CMK (cell line): ENCODE measurements around the gene RPSA.
"Not testable (repeated sequence)": the region's sequence is repeated elsewhere in the genome, so short reads cannot be mapped to it uniquely, and the experiment has no call there.

Source experiments
- DNase-seq: peaks from one replicate; pipeline ENCODE4 v3.0.0-alpha.2; 2010; ENCODE audit warnings: low read depth

Gene RPSA

DNA sequence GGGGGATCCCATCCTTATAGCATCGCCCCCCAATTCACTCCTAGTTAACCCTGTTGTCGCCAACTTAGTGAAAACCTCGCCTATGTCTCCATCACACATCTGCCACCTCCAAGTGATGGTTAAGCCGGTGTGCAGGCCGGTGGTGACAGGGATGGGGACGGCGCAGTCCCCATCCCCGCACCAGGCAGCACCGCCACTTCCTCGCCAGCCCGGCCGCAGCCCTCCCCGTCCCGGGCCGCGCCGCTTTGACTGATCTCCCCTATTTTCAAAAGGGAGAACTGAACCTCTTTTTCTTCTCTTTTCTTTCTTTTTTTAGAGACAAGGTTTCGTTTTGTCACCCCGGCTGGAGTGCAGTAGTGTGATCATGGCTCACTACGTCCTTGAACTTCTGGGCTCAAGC, 49.6 kb downstream of the RPSA start:
- DNase-seq, result no peak

DNA sequence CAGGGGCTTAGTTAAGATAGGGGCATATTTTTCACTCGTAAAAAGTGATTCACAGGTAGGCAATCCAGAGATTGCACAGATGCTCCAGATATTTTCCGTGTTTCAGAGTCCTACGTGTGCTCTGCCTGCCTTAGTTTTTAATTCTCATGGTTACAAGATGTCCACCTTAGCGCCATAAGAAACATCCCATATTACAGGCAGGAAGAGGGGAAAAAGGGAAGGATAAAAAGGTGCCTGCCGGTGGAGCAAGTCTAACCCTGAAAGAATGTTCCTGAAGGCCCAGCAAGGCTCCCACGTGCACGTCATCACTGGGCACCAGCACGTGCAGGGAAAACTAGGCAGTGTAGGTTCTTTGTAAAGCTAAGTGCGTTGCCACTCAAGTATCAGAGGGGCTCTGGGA, 50.8 kb downstream of the RPSA start:
- no peak for DNase-seq

DNA sequence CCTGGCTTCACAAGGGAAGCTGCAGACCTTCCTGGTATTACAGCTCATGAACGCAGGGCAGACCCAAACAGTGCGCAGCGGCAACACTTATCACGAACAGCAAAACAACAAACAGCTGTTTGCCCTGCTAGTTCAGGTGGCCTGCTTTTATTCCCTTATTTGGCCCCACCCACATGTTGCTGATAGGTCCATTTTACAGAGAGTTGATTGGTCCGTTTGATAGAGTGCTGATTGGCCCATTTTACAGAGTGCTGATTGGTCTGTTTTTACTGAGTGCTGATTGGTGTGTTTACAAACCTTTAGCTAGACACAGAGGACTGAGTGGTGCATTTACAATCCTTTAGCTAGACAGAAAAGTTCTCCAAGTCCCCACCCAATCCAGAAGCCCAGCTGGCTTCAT, 52.1 kb downstream of the RPSA start:
- not testable (repeated sequence) for DNase-seq

DNA sequence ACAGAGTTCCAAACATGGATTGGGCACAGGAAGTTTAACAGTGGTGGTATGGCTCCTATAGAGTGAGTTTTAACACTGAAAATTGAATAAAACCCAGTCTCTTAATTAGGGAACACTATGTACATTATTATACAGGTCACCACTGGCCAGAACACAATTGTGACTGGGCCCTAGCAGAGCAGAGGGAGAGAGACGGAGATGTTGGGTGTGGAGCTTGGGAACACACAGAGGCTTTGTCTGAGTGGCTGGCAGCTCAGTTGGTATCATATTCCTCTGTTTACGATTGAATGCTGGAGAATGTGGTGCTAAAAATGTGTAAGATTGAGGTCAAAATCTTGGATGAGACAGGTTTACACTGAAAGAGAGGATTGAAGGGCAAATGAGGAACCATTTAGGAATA, 54.2 kb downstream of the RPSA start:
- DNase-seq, result no peak
